Measurements from ENCODE around the gene AQP6.
"Not testable (repeated sequence)": the region's sequence is repeated elsewhere in the genome, so short reads cannot be mapped to it uniquely, and the experiment has no call there.

AQP6 gene

DNA sequence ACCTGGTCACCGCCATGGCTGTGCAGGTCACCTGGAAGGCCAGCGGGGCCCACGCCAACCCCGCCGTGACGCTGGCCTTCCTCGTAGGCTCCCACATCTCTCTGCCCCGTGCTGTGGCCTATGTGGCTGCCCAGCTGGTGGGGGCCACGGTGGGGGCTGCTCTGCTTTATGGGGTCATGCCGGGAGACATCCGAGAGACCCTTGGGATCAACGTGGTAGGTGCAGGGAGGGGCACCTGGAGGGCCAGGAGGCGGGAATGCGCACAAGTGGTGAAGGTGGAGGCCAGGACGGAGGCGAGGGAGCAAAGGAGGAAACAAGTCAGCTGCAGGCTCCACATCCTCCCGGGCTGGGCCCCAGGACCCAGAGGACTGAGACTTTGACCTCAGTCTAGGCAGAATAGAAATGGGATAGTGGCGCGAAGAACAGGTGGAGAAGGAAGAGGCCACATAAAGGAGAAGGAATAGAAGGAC lies 649 bp downstream of the AQP6 start:
- no peak for DNase-seq

DNA sequence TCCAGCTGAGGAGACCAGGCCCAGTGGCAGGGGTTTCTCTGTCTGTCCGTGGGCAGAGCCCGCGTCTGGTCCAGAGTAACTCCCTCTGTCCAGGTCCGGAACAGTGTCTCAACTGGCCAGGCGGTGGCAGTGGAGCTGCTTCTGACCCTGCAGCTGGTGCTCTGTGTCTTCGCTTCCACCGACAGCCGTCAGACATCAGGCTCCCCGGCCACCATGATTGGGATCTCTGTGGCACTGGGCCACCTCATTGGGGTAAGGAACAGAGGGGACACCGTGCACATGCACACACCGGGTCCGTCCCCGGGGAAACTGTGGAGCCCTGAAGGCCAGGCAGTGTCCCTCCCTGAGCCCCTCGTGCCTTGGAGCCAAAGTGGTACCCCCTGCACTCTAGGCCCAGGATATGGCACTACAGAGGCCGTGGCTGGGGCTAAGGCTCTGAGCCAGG lies 1.5 kb downstream of the AQP6 start:
- peak; percentile 38 for DNase-seq

- DNase-seq, result no peak
These were observed 2.0 kb downstream of the AQP6 start for GRCh38 chr12:49974677-49975317.

GRCh38 chr12:49975318-49975761 lies 2.6 kb downstream of the AQP6 start:
- no peak for DNase-seq

DNA sequence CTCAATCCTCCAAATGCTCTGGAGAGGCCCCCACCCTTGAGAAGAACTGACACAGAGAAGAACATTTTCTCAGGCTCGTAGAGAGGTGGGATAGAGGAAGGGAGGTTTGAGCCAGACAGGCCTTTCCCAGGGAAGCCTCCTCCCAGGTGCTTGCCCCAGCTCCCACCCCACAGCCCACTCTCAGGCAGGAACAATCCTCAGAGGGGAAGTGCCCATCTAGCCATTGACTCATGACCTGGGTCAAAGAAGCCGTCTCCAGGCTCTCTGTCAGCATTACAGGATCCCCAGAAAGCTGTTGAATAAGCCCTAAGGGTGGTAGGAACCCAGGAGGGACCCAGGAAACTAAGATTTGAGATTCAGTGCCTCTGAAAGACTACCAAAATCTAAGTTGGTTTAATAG lies 3.8 kb downstream of the AQP6 start:
- DNase-seq, result no peak

- no peak for DNase-seq
These were observed 5.4 kb downstream of the AQP6 start for GRCh38 chr12:49978125-49978524.

GRCh38 chr12:49979016-49979586 lies 6.4 kb downstream of the AQP6 start:
- no peak for DNase-seq

DNA sequence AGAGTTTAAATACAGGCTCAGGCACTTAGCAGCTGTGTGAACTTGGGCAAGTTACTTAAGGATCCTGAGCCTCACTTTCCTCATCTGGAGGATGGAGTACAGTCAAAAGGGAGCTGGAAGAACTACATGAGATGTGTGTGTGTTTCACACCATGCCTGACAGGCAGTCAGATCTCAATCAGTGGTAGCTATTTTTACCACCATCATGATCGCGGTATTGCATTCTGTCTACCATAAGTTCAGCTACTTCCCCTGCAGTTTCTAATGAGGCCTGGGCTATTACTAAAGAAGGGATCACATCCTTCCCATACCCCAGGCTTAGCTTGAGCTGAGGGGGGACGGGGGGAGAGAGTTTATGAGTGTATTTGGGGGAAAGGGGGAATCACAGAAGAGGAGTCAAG lies 7.0 kb downstream of the AQP6 start:
- no peak for DNase-seq

DNA sequence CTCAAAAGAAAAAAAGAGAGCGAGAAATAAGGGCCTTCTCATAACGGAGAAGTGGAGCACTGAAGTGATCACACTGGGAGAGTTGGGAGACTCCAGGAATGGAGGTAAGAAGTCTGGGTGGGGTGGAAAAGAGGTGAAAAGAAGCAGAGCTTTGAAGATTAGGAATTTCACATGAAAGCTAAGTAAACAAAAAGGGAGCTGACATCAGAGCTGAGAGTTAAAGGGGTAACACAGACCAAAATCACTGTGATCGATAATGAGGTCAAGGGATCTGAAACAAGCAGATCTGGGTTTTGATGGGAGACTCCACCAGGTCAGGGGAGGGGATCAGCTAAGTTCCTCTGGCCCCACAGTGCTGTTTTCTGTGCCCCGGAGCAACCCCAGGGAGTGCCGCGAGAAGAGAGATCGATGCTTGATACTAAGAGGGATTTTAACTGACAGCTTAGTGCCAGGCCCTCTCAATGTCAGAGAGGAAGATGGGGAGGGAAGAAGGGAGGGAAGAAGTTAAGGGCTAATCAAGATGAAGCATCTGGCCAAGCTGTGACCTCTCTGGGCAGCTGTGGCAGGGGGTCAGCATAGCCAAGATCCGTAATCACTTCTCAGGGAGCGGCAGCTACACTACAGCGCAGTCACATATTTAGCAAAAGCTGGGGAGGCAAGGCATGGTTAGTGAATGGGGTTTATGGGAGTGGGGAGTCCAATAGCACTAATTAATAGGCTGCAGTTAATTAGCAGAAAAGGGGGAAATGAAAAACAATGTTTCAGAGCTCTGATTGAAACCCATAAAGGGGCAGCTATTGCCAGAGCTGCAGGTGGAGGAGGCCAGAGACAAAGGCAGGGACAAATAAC lies 8.0 kb downstream of the AQP6 start:
- no peak for DNase-seq

DNA sequence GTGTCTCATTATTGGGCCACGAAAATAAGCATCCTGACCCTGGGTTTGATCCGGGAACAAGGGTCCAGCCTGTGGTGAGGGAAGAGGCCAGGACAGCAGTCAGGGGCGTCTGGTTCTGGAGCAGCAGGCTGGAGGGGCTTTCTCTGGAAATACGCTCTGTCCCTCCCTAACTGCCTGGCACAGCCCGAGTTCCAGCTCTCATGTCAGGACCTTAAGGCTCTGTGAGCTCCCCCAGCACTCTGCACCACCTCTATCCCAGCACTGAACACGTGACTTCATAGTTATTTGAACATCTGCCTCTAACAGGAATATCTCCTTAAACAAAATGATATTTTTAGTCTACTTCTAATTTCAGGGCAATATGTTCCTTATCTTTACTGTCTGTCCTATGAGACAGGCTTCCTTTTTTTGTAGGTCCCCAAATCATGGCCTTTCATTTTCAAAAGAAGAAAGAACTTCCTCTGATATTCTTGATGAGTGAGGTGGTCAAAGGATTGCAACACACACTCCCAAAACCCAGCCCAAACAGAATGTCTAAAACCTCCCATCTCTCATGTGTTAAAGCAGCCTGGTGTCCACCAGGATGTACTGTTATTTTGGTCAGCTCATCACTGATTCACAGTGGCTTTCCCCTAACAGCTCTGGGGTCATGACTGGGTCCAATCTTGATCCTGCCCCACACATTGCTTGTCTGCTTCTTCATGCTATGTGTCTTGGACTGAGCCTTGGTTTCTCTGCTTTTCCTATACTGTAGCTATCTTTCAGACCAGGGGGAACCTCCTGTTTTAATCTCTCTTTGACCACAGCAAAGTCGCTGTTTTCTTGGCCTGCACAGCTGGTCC lies 9.7 kb downstream of the AQP6 start:
- peak; percentile 61 for DNase-seq

DNA sequence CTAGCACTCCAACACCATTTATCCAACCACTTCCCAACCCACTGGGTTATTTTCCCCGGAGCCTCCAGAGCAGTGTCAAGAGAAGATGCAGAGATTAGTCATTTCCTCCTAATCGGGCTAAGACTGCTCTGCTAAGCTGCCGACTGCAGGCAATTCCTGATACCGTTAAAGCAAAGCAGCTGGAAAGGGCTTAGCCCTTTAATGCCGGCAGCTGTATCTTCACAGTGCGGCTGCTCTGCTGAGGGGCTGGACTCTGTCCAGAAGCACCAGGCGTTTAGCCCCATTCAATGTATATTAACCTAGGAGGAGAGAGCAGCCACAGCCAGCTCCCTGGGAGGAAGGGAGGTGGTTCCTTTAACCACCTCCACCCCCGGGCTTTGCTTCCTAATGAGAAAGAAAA lies 11.1 kb downstream of the AQP6 start:
- DNase-seq, result peak; percentile 73

DNA sequence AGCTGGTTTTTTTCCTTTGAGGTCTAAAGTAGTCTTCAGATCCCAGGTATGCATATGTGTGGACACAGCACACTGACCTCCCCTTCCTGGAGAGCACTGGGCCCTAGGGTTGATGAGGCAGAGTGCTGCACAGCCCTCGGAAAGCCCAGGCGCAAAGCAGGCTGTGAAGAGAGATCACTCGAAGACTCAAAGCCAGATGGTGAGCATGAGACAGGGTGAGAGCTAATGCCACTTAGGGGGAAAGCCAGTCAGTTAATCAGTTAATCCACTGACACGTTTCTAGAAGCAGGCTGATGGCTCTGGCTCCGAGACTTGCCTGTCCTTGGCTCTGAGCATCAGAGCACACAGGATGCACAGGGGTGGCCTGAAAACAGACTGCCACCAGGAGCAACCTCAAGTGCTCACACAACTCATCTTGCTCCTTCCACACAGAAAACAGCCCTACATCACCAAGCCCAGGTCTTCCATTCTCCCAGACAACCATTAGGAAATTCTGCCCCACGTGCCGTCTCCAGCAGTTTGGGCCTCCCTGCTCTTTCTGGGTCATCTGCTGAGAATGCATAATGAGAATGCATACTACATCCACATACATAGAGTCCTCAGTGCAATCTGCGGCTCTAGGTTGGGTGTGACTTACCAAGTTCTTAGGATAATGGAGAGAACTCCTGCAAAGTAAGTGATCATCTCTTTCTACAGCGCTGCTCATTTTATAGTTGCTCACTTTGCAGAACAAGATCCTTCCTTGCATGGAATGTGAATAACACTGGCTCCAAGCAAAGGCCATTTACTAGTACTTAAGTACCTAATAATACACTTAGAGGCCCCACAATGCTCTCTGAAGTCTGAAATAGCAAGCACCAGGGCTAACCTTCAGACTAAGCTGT lies 12.0 kb downstream of the AQP6 start:
- DNase-seq, result no peak

DNA sequence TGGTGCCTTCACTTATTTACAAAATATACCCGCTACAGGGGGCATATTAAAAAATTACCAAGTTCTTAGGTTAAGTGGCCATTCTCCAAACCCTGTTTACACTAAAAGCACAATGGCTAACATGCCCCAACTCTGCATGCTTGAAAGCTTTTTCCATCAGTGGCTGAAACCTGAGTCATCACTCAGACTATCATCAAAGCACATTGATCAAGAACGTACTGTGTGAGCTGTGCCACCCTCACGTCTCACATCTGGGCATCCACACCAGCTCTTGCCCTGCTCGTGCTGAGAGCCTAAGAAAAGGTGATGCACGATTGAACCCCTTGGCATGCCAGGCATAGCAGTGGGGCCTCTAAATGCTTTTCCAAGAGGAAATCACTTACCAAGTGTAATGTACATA lies 13.2 kb downstream of the AQP6 start:
- DNase-seq, result no peak

DNA sequence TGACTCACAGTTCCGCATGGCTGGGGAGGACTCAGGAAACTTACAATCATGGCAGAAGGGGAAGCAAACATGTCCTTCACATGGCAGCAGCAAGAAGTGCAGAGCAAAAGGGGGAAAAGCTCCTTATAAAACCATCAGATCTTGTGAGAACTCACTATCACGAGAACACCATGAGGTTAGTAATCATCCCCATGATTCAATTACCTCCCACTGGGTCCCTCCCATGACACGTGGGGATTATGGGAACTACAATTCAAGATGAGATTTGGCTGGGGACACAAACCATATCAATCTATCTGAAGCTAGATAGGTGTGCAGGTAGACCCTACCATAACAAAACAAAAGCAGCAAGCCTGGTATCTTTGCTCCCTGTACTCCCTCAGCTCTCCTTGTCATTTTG lies 13.7 kb downstream of the AQP6 start:
- not testable (repeated sequence) for DNase-seq

DNA sequence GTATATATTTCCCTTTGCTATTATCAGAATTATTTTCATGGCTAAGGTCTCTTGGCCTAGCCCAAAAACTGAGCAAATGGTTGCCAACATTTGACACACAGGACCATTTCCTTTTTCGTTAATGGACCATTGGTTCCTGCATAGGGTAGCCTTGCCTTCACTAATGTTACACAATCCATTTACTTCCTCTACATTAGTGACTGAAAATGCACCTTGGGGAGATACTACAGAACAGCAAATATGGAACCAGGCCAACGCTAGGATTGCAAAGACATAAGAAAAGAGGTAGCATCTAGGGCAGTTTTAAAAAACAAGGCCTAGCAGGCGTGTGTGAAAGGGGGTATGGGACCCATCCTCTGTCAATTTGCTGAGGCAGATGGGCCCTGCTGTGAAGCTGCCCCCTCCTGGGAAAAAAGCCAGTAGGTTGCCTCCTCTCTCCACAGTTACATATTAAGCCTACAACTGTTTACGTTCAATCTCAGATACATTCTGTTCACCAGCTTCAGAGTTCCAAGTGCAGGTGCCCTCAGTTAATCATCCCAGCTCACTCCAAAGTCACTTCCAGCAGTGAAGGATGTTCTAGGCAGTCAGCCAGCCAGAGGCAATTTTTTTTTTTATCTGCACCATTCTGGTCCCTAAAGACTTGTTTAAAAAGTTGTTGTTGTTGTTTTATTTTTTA lies 15.0 kb downstream of the AQP6 start:
- DNase-seq, result peak; percentile 53

DNA sequence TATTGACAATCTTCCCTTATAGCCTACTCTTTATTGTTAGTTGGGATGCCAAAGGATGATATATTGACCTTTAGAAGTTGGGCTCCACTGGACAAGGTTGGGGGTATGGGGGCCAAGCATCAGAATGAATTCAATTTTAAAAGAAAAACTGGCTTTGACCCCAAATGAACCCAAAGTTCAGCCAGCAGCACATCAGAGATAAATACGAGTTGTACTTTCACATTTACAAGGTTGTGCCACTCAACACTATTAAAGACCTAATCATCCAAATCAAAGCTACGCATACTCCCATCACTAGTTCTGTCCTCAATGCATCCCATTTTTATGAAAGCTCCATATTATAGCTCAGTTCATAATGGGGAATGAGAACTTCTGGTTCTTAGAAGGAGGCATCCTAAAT lies 16.7 kb downstream of the AQP6 start:
- DNase-seq, result not testable (repeated sequence)

DNA sequence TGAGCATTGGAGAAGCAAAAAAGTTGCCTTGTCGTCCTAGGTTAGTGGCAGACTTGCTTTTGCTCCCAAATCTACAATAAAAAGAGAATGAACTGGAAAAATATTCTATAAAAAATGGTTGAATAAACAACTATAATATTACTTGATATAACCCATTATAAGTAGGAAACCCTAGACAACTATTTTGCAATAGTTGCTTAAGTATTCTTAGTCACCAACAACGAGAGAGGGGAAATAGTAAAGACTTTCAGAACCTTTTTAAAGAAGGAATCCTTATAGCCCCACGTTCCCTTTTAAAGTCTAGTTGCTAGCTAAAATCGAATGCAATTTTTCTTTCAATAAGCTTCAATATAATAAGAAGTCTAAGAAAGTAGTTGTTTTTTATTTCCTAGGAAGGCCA lies 17.5 kb downstream of the AQP6 start:
- DNase-seq, result no peak

GRCh38 chr12:49998453-49998852 lies 25.7 kb downstream of the AQP6 start:
- DNase-seq, result no peak

- DNase-seq, result no peak
These were observed 30.8 kb downstream of the AQP6 start for GRCh38 chr12:50003595-50003994.

GRCh38 chr12:50004696-50005095 lies 31.9 kb downstream of the AQP6 start:
- DNase-seq, result no peak

DNA sequence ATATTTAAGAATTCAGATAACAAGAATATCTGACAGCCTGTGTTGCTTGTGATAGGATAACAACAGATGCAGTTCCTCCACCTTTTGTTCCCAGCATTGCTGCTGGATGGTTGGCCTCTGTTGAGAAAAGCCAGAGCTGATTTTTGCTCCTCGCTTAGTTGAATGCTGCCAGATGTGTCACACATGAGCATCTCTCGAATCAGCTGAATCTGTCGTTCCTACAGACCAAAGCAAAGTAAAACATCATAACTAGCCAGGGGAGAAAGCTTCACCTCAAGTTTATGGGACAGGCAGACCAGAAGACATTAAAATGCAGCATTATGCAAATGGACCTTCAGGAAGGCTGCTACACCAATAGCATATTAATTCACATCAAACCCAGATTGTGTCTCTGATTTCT lies 32.4 kb downstream of the AQP6 start:
- DNase-seq, result no peak

All from hematopoietic multipotent progenitor cell treated with erythropoietin and hydrocortisone succinate and interleukin-3 and kit ligand, for 4 days (in vitro differentiated cells).